ENCODE data around the gene SGF29.
"Not testable (repeated sequence)": the region's sequence is repeated elsewhere in the genome, so short reads cannot be mapped to it uniquely, and the experiment has no call there.

The SGF29 gene

DNA sequence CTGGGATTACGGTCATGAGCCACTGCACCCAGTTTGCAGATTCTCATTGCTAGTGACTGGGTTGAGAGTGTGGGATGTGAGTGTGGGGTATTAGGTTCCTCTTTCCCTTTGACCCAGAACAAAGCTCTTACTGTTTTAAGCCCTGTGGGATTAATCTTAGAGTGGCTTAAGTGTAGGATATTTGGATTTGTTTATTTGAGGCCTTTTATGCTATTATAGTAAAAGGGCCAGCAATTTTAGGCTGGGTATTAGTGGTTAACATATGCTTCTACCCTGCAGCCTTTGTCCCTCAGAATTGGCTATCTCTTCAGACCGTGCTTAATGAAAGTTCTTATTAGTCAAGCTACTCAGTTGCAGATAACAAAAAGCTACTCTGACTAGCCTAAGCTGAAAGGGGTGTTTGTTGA lies 3.2 kb downstream of the SGF29 start:
- TF ChIP-seq, protein P1, sequence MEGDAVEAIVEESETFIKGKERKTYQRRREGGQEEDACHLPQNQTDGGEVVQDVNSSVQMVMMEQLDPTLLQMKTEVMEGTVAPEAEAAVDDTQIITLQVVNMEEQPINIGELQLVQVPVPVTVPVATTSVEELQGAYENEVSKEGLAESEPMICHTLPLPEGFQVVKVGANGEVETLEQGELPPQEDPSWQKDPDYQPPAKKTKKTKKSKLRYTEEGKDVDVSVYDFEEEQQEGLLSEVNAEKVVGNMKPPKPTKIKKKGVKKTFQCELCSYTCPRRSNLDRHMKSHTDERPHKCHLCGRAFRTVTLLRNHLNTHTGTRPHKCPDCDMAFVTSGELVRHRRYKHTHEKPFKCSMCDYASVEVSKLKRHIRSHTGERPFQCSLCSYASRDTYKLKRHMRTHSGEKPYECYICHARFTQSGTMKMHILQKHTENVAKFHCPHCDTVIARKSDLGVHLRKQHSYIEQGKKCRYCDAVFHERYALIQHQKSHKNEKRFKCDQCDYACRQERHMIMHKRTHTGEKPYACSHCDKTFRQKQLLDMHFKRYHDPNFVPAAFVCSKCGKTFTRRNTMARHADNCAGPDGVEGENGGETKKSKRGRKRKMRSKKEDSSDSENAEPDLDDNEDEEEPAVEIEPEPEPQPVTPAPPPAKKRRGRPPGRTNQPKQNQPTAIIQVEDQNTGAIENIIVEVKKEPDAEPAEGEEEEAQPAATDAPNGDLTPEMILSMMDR (IDR thresholded peaks at IDR 0.05; ENCODE audit: low read depth, low read length, missing control alignments): no peak
- DNase-seq: no peak
- Histone ChIP-seq H3K27me3 (replicated peaks) (no peaks in the 10 kb centered on the region), H3K36me3 (replicated peaks) (no peaks in the 10 kb centered on the region), H3K4me3 (ENCODE audit: low read depth, low read length) (no peak overlapping the region), H3K27ac (no peak overlapping the region)
- in situ Hi-C loops (cut with HindIII; ENCODE audit: low pct_ligation_motif_present, low sequenced_read_pairs): no loop called here

DNA sequence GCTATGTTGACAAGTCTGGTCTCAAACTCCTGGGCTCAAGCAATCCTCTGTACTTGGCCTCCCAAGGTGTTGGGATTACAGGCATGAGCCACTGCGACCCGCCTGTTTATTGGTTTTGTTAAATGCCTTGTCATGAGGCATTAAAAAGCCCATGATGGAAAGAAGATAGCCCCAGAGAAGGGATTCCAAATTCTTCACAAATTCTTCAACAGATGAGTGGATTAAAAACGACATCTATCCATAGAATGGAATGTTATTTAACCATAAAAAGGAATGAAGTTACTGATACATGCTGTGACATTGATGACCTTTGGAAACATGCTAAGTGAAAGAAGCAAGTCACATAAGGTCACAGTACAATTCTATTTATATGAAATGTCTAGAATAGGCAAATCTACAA lies 4.7 kb downstream of the SGF29 start:
- Histone ChIP-seq H3K36me3 (replicated peaks) (no peaks in the 10 kb centered on the region), H3K27ac (no peak overlapping the region), H3K4me3 (ENCODE audit: low read depth, low read length) (no peak overlapping the region), H3K27me3 (replicated peaks) (no peaks in the 10 kb centered on the region)
- DNase-seq: no peak
- in situ Hi-C loops (cut with HindIII; ENCODE audit: low pct_ligation_motif_present, low sequenced_read_pairs): no loop called here
- TF ChIP-seq, protein P1 (IDR thresholded peaks at IDR 0.05; ENCODE audit: low read depth, low read length, missing control alignments): no peak

DNA sequence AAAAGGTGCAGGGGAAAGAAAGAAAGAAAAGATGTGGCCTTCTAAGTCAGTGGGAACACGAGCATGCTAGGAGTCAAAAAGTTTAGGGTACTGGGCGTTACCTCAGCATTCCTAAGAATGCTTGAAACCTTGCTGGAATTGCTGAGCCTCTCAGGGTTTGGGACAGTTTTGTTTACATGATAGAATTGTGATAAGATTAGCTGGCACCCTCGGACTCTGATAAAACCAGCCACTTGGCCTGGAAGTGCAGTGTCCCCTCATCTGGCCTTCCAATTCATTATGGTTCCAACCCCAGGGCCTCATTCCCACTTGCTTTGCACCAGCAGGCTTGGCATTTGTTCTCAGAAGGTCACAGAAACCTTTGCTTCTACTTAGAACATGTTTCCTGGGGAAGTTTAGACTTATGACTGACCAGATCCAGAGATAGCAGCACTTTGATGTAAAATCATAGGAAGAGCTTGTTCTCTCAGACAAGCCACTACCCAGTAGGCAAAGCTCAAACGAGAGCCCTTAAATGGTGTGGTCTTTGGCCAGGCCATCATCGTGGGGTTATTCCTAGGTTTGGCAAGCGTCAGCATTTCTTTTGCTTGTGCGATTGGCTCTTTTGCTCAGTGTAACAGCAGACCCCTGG lies 8.0 kb downstream of the SGF29 start:
- H3K36me3 ChIP-seq (replicated peaks): no peaks in the 10 kb centered on the region
- TF ChIP-seq, protein P1 (IDR thresholded peaks at IDR 0.05; ENCODE audit: low read depth, low read length, missing control alignments): no peak
- in situ Hi-C loops (cut with HindIII; ENCODE audit: low pct_ligation_motif_present, low sequenced_read_pairs): no loop called here
- H3K27me3 ChIP-seq (replicated peaks): no peaks in the 10 kb centered on the region
- H3K27ac ChIP-seq: no peak overlapping the region
- H3K4me3 ChIP-seq (ENCODE audit: low read depth, low read length): no peak overlapping the region
- DNase-seq: no peak

DNA sequence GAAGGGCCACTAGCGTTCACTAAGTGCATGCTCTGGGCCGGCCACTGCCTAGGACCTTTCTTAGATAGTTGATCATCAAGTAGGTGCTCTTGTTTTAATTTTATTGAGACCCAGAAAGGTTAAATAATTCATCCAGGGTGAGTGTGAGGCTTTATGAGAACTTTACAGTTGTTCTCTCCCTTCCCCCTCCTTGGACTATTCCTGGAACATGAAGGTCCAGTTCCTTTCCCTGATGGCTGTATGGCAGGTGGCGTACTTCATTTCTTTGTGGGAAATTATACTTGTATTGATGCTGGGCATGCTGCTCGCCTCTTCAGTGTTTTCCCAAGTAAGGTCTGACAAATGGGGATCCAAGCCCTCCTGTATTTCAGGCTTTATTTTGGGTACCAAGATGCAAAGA lies 8.5 kb downstream of the SGF29 start:
- no peaks in the 10 kb centered on the region for H3K36me3 ChIP-seq (replicated peaks)
- no peak overlapping the region for H3K27ac ChIP-seq
- no peaks in the 10 kb centered on the region for H3K27me3 ChIP-seq (replicated peaks)
- H3K4me3 ChIP-seq (ENCODE audit: low read depth, low read length): no peak overlapping the region
- TF ChIP-seq, protein P1 (IDR thresholded peaks at IDR 0.05; ENCODE audit: low read depth, low read length, missing control alignments): no peak
- no peak for DNase-seq
- in situ Hi-C loops (cut with HindIII; ENCODE audit: low pct_ligation_motif_present, low sequenced_read_pairs): no loop called here

DNA sequence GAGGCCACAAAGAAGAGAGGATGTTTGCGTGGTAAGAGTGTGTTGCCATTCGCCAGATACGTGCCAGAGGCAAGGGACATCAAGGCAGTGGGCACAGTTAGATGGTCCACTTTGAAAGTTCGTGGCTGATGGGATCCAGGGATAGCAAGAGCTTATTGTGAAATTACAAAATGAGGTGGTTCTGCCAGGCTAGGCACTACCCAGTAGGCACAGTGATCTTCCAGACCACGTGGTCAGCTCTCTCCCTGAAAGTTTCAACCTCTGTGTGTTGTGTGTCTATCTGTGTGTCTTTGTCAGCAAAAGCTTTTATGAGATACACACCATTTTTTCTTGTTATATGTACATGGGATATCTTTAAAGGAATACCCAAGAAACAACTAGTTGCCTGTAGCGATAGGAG lies 9.5 kb downstream of the SGF29 start:
- in situ Hi-C loops (cut with HindIII; ENCODE audit: low pct_ligation_motif_present, low sequenced_read_pairs): no loop called here
- no peak overlapping the region for H3K27ac ChIP-seq
- no peaks in the 10 kb centered on the region for H3K36me3 ChIP-seq (replicated peaks)
- DNase-seq: no peak
- no peaks in the 10 kb centered on the region for H3K27me3 ChIP-seq (replicated peaks)
- H3K4me3 ChIP-seq (ENCODE audit: low read depth, low read length): no peak overlapping the region
- TF ChIP-seq, protein P1 (IDR thresholded peaks at IDR 0.05; ENCODE audit: low read depth, low read length, missing control alignments): no peak

DNA sequence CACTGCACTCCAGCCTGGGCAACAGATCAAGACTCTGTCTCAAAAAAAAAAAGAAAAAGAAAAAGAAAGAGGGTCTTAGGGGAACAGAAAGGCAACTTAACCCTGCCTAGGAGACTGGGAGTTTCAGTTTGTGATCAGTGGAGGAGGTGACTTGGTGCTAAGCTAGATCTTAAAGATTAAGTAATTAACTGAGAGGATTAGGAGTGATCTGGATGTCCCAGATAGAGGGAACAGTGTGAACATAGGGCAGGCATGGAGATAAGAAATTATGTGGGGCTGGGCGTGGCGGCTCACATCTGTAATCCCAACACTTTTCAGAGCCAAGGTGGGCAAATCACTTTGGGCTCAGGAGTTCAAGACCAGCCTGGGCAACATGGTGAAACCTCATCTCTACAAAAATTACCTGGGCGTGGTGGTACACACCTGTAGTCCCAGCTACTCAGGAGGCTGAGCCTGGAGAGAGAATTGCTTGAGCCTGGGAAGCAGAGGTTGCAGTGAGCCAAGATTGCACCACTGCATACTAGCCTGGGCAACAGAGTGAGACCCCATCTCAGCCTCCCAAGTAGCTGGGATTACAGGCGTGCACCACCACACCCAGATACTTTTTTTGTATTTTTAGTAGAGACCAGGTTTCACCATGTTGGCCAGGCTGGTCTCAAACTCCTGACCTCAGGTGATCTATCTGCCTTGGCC lies 12.7 kb downstream of the SGF29 start:
- H3K4me3 ChIP-seq (ENCODE audit: low read depth, low read length); in situ Hi-C loops (cut with HindIII; ENCODE audit: low pct_ligation_motif_present, low sequenced_read_pairs); H3K27ac ChIP-seq; H3K27me3 ChIP-seq (replicated peaks); DNase-seq; H3K36me3 ChIP-seq (replicated peaks): not testable (repeated sequence)
